Sigmoid colon (tissue), 7 donors: ENCODE measurements around the gene ZNF217. TPM values are rescaled to one million over a fixed set of nuclear protein-coding genes. Genes with fewer than 3 reads are reported as not detected.
"Not testable (repeated sequence)": the region's sequence is repeated elsewhere in the genome, so short reads cannot be mapped to it uniquely, and the experiment has no call there.

Experiments
- DNase-seq: peaks from one replicate; pipeline ENCODE4 v3.0.0-alpha.2; 2019
- H3K27ac ChIP-seq, 4 donors: fragments of 200-600 bp; sonication (generic); one replicate each; pipeline ENCODE4 v1.5.1; 2016 to 2019; ENCODE audit warnings: mild to moderate bottlenecking in 1 of 4
- H3K27me3 ChIP-seq, 3 donors: fragments of 200-600 bp; sonication (generic); one replicate each; pipeline ENCODE4 v1.5.1; 2019; ENCODE audit warnings: mild to moderate bottlenecking in 1 of 3
- H3K36me3 ChIP-seq, 4 donors: fragments of 200-600 bp; sonication (generic); one replicate each; pipeline ENCODE4 v1.5.1; 2016 to 2019
- H3K4me1 ChIP-seq, 4 donors: fragments of 200-600 bp; sonication (generic); one replicate each; pipeline ENCODE4 v1.5.1; 2017 to 2019
- H3K4me3 ChIP-seq, 4 donors: fragments of 200-600 bp; sonication (generic); one replicate each; pipeline ENCODE4 v1.5.1; 2017 to 2019; ENCODE audit warnings: mild to moderate bottlenecking in 2 of 4, moderate library complexity in 1 of 4
- H3K9me3 ChIP-seq, 4 donors: fragments of 200-600 bp in 3 of 4; sonication (generic) in 3 of 4; one replicate each; pipeline versions ENCODE4 v1.5.1 to v1.6.1; 2013 to 2019
- CTCF ChIP-seq, 4 experiments: fragments of 450-650 bp in 3 of 4; fragments of 200-600 bp in 1 of 4; IDR thresholded peaks; one replicate each; pipeline ENCODE4 v1.5.1; 2016 to 2019; ENCODE audit warnings: antibody characterized with exemption in 4 of 4, mild to moderate bottlenecking in 3 of 4, moderate library complexity in 2 of 4
- EP300 ChIP-seq, 4 donors: sonication (generic); formaldehyde crosslinking; IDR thresholded peaks; one replicate each; pipeline ENCODE4 v1.6.1; 2017; ENCODE audit warnings: antibody characterized with exemption in 4 of 4
- POLR2A ChIP-seq, 2 donors: fragments of 450-650 bp; IDR thresholded peaks; one replicate each; pipeline ENCODE4 v1.6.1; 2016; ENCODE audit warnings: antibody characterized with exemption in 2 of 2, mild to moderate bottlenecking in 2 of 2, moderate library complexity in 2 of 2
- POLR2AphosphoS5 ChIP-seq, 4 donors: sonication (generic); formaldehyde crosslinking; IDR thresholded peaks; one replicate each; pipeline ENCODE4 v1.6.1; 2017; ENCODE audit warnings: antibody characterized with exemption in 4 of 4
- WGBS, 2 donors: extraction: QIAGEN DNeasy Blood & Tissue Kit; methylation state at CpG; one replicate each; pipeline ENCODE4 v1.1.7; 2013; 5-methylcytosine and 5-hydroxymethylcytosine counted together
- intact Hi-C: fragments of 100-400 bp; cut with DNase I; formaldehyde crosslinking; loops from one replicate; pipeline ENCODE4 v1.15.1; 2023
- polyA plus RNA-seq, 3 donors: library from polyadenylated mRNA; stranded (reverse); fragments of 200-250 nt; gene quantifications; one replicate each; pipeline ENCODE4 v1.2.3, GENCODE V29; 2013
- total RNA-seq, 4 donors: library from RNA; depleted of rRNA; stranded (reverse); fragments of >200 nt; gene quantifications; one replicate each; pipeline ENCODE4 v1.1.0, GENCODE V29; 2016
- donor health status: healthy with polysubstance abuse.
- donor health status: Bipolar disorder and iron deficiency.
- donor health status: healthy.

The ZNF217 gene
- total and polyA plus RNA-seq, 7 donors, result 11.4 to 27.0 (median 18.4) TPM

- no peak overlapping the region for H3K4me3 ChIP-seq
- no peak for TF ChIP-seq EP300 (IDR thresholded peaks at IDR 0.05)
- peak in 1 of 2 donors; percentile 21 for TF ChIP-seq POLR2A (IDR thresholded peaks at IDR 0.05)
- no peaks in the 10 kb centered on the region for H3K9me3 ChIP-seq
- peaks cover 0 to 20% (median 9%) of the 10 kb centered on the region in 4 donors for H3K4me1 ChIP-seq
- WGBS, 2 donors, result 27 to 75% methylated on average over 4 of the region's 4 CpGs
- H3K36me3 ChIP-seq, result no peaks in the 10 kb centered on the region
- H3K27ac ChIP-seq, result peak overlapping the region; percentile 27 to 99 (median 98)
- intact Hi-C loops, result no loop called here
- no peaks in the 10 kb centered on the region for H3K27me3 ChIP-seq
- no peak for DNase-seq
These were observed 4.0 kb upstream of the ZNF217 start for GRCh38 chr20:53597521-53598120.

- no peak for DNase-seq
- Histone ChIP-seq H3K36me3 (no peaks in the 10 kb centered on the region), H3K27ac (peak overlapping the region; percentile 27 to 99 (median 98)), H3K4me1 (peaks cover 0 to 20% (median 9%) of the 10 kb centered on the region in 4 donors), H3K9me3 (no peaks in the 10 kb centered on the region), H3K27me3 (no peaks in the 10 kb centered on the region), H3K4me3 (no peak overlapping the region)
- WGBS, 2 donors, result 15 to 52% methylated on average over 3 of the region's 3 CpGs
- TF ChIP-seq POLR2A (IDR thresholded peaks at IDR 0.05) (no peak), CTCF (IDR thresholded peaks at IDR 0.05) (no peak)
- intact Hi-C loops, result no loop called here
These were observed 3.4 kb upstream of the ZNF217 start for GRCh38 chr20:53597030-53597482.

GRCh38 chr20:53596189-53597001 is 2.8 kb upstream of the ZNF217 start:
- peak overlapping the region; percentile 98 to 99 (median 98) for H3K27ac ChIP-seq
- intact Hi-C loops, H3K9me3 ChIP-seq, H3K36me3 ChIP-seq, H3K4me3 ChIP-seq, H3K27me3 ChIP-seq, DNase-seq: not testable (repeated sequence)
- 9 to 27% methylated on average over 12 of the region's 12 CpGs for WGBS, 2 donors
- H3K4me1 ChIP-seq, result peaks cover 0 to 20% (median 9%) of the 10 kb centered on the region in 4 donors

GRCh38 chr20:53595742-53596141 is 2.1 kb upstream of the ZNF217 start:
- WGBS, 2 donors, result 7 to 26% methylated on average over 3 of the region's 3 CpGs
- peak overlapping the region; percentile 98 to 99 (median 98) for H3K27ac ChIP-seq
- H3K27me3 ChIP-seq, H3K4me3 ChIP-seq, DNase-seq, intact Hi-C loops, H3K36me3 ChIP-seq, H3K9me3 ChIP-seq: not testable (repeated sequence)
- H3K4me1 ChIP-seq, result peaks cover 0 to 20% (median 11%) of the 10 kb centered on the region in 4 donors

GRCh38 chr20:53595018-53595378 is 1.4 kb upstream of the ZNF217 start:
- intact Hi-C loops, result no loop called here
- TF ChIP-seq EP300 (IDR thresholded peaks at IDR 0.05), result no peak
- no peak for TF ChIP-seq POLR2A (IDR thresholded peaks at IDR 0.05)
- TF ChIP-seq CTCF (IDR thresholded peaks at IDR 0.05), result no peak
- no peak for TF ChIP-seq POLR2AphosphoS5 (IDR thresholded peaks at IDR 0.05)
- H3K27ac ChIP-seq, result peak overlapping the region; percentile 98 to 99 (median 98)
- H3K4me3 ChIP-seq, result peak overlapping the region; percentile 45 to 97 (median 88)
- no peaks in the 10 kb centered on the region for H3K27me3 ChIP-seq
- peaks cover 0 to 20% (median 12%) of the 10 kb centered on the region in 4 donors for H3K4me1 ChIP-seq
- 3 to 10% methylated on average over 7 of the region's 7 CpGs for WGBS, 2 donors
- H3K36me3 ChIP-seq, result no peaks in the 10 kb centered on the region
- no peak for DNase-seq
- H3K9me3 ChIP-seq, result no peaks in the 10 kb centered on the region
